Prostate gland (tissue), 2 donors: ENCODE measurements around the gene AKAP12. TPM values are rescaled to one million over a fixed set of nuclear protein-coding genes. Genes with fewer than 3 reads are reported as not detected.

Experiments
- DNase-seq: peaks from one replicate; pipeline ENCODE4 v3.0.0-alpha.2; 2019; ENCODE audit warnings: low spot score
- H3K27ac ChIP-seq, 2 donors: fragments of 200-600 bp; sonication (generic); 2 replicates each; pipeline ENCODE4 v1.5.1; 2017 to 2019
- H3K27me3 ChIP-seq: fragments of 200-600 bp; sonication (generic); replicated peaks from 2 replicates; pipeline ENCODE4 v1.5.1; 2019; ENCODE audit not compliant: insufficient read depth
- H3K36me3 ChIP-seq, 2 donors: fragments of 200-600 bp; sonication (generic); 1 replicate in 1 of 2; 2 replicates in 1 of 2; pipeline versions ENCODE4 v1.5.1 to v1.8.1; 2017 to 2019
- H3K4me1 ChIP-seq: fragments of 200-600 bp; sonication (generic); replicated peaks from 2 replicates; pipeline ENCODE4 v1.5.1; 2019
- H3K4me3 ChIP-seq, 2 donors: fragments of 200-600 bp; sonication (generic); 2 replicates each; pipeline ENCODE4 v1.5.1; 2017 to 2019
- H3K9me3 ChIP-seq: fragments of 200-600 bp; sonication (generic); 2 replicates; pipeline ENCODE4 v1.5.1; 2017
- CTCF ChIP-seq, 4 experiments: fragments of 200-600 bp in 2 of 4; fragments of 450-650 bp in 2 of 4; sonication (generic) in 2 of 4; IDR thresholded peaks; 1 replicate in 3 of 4; 2 replicates in 1 of 4; pipeline ENCODE4 v1.5.1; 2016 to 2019; ENCODE audit warnings: antibody characterized with exemption in 4 of 4, mild to moderate bottlenecking in 2 of 4, moderate library complexity in 2 of 4
- POLR2A ChIP-seq: fragments of 450-650 bp; IDR thresholded peaks from one replicate; pipeline ENCODE4 v1.6.1; 2016; ENCODE audit warnings: antibody characterized with exemption, mild to moderate bottlenecking
- POLR2AphosphoS5 ChIP-seq: sonication (generic); formaldehyde crosslinking; IDR thresholded peaks from one replicate; pipeline ENCODE4 v1.6.1; 2017; ENCODE audit warnings: antibody characterized with exemption
- WGBS: methylation state at CpG from one replicate; pipeline ENCODE4 v1.1.5; 2018; 5-methylcytosine and 5-hydroxymethylcytosine counted together
- intact Hi-C: fragments of 100-400 bp; cut with DNase I; formaldehyde crosslinking; loops from one replicate; pipeline ENCODE4 v1.14.2; 2022
- total RNA-seq, 2 donors: library from RNA; depleted of rRNA; stranded (reverse); fragments of >200 nt; gene quantifications; one replicate each; pipeline ENCODE4 v1.1.0, GENCODE V29; 2016

AKAP12 gene
- total RNA-seq, 2 donors from 2014 or later = 29.4 to 159 TPM

DNA sequence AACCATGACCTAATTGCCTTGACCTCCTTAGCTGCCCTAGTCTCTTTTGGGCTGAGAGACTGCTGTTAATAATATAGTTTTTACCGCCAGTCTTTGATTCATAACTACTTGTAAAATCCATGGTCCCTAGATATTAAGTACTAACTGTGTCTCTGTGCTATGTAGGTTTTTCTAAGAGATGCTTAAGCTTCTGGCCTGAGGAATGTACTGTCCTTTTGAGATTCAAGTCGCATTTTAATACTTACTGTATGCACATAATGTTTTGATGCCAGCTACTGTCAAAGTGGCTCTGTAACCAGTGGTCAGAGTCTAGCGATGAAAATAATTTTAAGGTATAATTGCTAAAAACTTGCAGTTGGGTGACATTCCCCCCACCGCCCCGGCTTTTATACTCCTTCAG, 2.1 kb downstream of the AKAP12 start:
- 71% methylated on average over 5 of the region's 5 CpGs for WGBS
- Histone ChIP-seq H3K4me1 (no peaks in the 10 kb centered on the region), H3K27ac (peak overlapping the region in 1 of 2 donors; percentile 79), H3K27me3 (no peaks in the 10 kb centered on the region), H3K9me3 (no peaks in the 10 kb centered on the region), H3K4me3 (no peak overlapping the region), H3K36me3 (no peaks in the 10 kb centered on the region)
- intact Hi-C loops = loop anchor here (5.0 to 10.0 kb wide), 2 partner anchors 53 to 230 kb away; no protein-coding TSS in a partner anchor
- no peak for DNase-seq
- TF ChIP-seq POLR2AphosphoS5 = no peak
- TF ChIP-seq CTCF (IDR thresholded peaks at IDR 0.05) = no peak
- TF ChIP-seq POLR2A = no peak

DNA sequence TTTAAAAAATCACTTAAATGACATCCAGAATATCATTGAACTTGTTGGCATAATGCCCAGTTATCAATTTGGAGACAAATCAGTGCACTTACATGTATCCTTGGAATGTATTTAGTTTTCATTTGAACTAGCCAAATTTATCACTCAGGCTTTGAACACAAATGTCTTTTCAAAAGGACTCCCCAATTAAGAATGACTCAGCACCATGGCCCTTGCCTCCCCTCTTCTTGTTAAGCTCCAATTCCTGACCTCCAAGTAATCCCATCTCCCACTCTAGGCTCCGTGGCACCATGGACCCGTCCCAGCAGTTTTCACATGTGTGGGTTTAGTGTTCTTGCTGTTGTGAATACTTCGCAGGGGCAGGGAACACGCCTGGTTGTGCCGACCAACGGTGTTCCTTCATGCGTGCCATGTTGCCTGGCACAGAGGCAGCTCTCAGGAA, 2.7 kb downstream of the AKAP12 start:
- no peak for DNase-seq
- intact Hi-C loops = loop anchor here (5.0 to 10.0 kb wide), 2 partner anchors 52 to 230 kb away; no protein-coding TSS in a partner anchor
- Histone ChIP-seq H3K27ac (no peak overlapping the region), H3K4me3 (no peak overlapping the region), H3K36me3 (no peaks in the 10 kb centered on the region), H3K4me1 (no peaks in the 10 kb centered on the region), H3K27me3 (no peaks in the 10 kb centered on the region), H3K9me3 (no peaks in the 10 kb centered on the region)
- 87% methylated on average over 7 of the region's 7 CpGs for WGBS
- TF ChIP-seq POLR2AphosphoS5 (no peak), POLR2A (no peak), CTCF (IDR thresholded peaks at IDR 0.05) (no peak)

GRCh38 chr6:151243481-151243880, 3.7 kb downstream of the AKAP12 start:
- TF ChIP-seq POLR2A (no peak), POLR2AphosphoS5 (no peak), CTCF (IDR thresholded peaks at IDR 0.05) (no peak)
- H3K36me3 ChIP-seq = no peaks in the 10 kb centered on the region
- H3K4me3 ChIP-seq = no peak overlapping the region
- no peak overlapping the region for H3K27ac ChIP-seq
- 74% methylated on average over 5 of the region's 5 CpGs for WGBS
- H3K9me3 ChIP-seq = no peaks in the 10 kb centered on the region
- no peaks in the 10 kb centered on the region for H3K27me3 ChIP-seq
- no peaks in the 10 kb centered on the region for H3K4me1 ChIP-seq
- intact Hi-C loops = loop anchor here (5.0 to 10.0 kb wide), 2 partner anchors 51 to 231 kb away; no protein-coding TSS in a partner anchor
- DNase-seq = no peak

DNA sequence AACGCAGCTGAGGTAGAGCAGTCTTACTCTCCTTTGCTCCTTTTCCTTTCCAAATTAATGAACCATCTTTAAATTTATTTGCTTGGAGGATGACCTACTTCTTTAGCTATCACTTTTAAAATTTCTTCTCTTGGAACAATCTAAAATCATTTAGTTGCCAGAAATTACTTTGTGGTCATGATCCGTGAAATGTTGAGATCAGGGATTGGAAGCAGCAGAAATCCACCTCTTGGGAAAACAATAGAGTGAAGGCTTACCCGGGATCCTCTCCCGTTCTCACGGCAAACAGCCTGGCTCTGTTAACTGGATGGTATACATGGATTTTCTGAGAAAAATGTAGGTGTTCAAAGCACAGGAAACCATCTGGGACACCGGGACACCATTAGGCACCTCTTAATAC, 7.7 kb downstream of the AKAP12 start:
- 55% methylated on average over 6 of the region's 6 CpGs for WGBS
- TF ChIP-seq POLR2AphosphoS5 (no peak), POLR2A (no peak), CTCF (IDR thresholded peaks at IDR 0.05) (no peak)
- no peaks in the 10 kb centered on the region for H3K4me1 ChIP-seq
- no peaks in the 10 kb centered on the region for H3K27me3 ChIP-seq
- no peaks in the 10 kb centered on the region for H3K36me3 ChIP-seq
- no peaks in the 10 kb centered on the region for H3K9me3 ChIP-seq
- H3K27ac ChIP-seq = no peak overlapping the region
- no peak overlapping the region for H3K4me3 ChIP-seq
- no peak for DNase-seq
- intact Hi-C loops = loop anchor here (10.0 kb wide), 1 partner anchor 47 kb away; no protein-coding TSS in a partner anchor

GRCh38 chr6:151248295-151248694, 8.5 kb downstream of the AKAP12 start:
- DNase-seq = no peak
- WGBS = 92% methylated on average over 3 of the region's 3 CpGs

More at GRCh38 chr6:151248295-151248694, 8.5 kb downstream of the AKAP12 start:
- H3K27ac ChIP-seq = no peak overlapping the region
- H3K4me3 ChIP-seq = no peak overlapping the region
- intact Hi-C loops = loop anchor here (10.0 kb wide), 1 partner anchor 47 kb away; no protein-coding TSS in a partner anchor
- H3K27me3 ChIP-seq = no peaks in the 10 kb centered on the region
- no peaks in the 10 kb centered on the region for H3K36me3 ChIP-seq
- TF ChIP-seq POLR2AphosphoS5 = no peak
- TF ChIP-seq POLR2A = no peak
- no peak for TF ChIP-seq CTCF (IDR thresholded peaks at IDR 0.05)
- H3K9me3 ChIP-seq = no peaks in the 10 kb centered on the region
- H3K4me1 ChIP-seq = no peaks in the 10 kb centered on the region
